ENCODE data around the gene ROBO1. TPM values are rescaled to one million over a fixed set of nuclear protein-coding genes. Genes with fewer than 3 reads are reported as not detected.

ROBO1 gene
- total RNA-seq, 1 donor from 2014 or later: 73.8 TPM

- peaks cover 40% of the 10 kb centered on the region for H3K4me1 Mint-ChIP-seq (ENCODE audit: unreplicated experiment)
- no peak for TF ChIP-seq CTCF (IDR thresholded peaks at IDR 0.05)
- no peak overlapping the region for H3K27ac Mint-ChIP-seq (ENCODE audit: unreplicated experiment)
- H3K4me3 Mint-ChIP-seq (ENCODE audit: unreplicated experiment): no peak overlapping the region
- peaks cover 6% of the 10 kb centered on the region for H3K36me3 Mint-ChIP-seq (ENCODE audit: unreplicated experiment)
- peaks cover 7% of the 10 kb centered on the region for H3K9me3 Mint-ChIP-seq (ENCODE audit: unreplicated experiment)
- no peak for DNase-seq (ENCODE audit: extremely low spot score, unreplicated experiment)
- H3K27me3 Mint-ChIP-seq (ENCODE audit: unreplicated experiment): no peaks in the 10 kb centered on the region
Observed at GRCh38 chr3:78738833-78739232, 1029.0 kb downstream of the ROBO1 start.

GRCh38 chr3:78737988-78738387, 1029.8 kb downstream of the ROBO1 start:
- no peaks in the 10 kb centered on the region for H3K27me3 Mint-ChIP-seq (ENCODE audit: unreplicated experiment)
- peaks cover 43% of the 10 kb centered on the region for H3K4me1 Mint-ChIP-seq (ENCODE audit: unreplicated experiment)
- DNase-seq (ENCODE audit: extremely low spot score, unreplicated experiment): no peak
- peaks cover 7% of the 10 kb centered on the region for H3K9me3 Mint-ChIP-seq (ENCODE audit: unreplicated experiment)
- no peak overlapping the region for H3K4me3 Mint-ChIP-seq (ENCODE audit: unreplicated experiment)
- peak overlapping the region; percentile 66 for H3K27ac Mint-ChIP-seq (ENCODE audit: unreplicated experiment)
- TF ChIP-seq CTCF (IDR thresholded peaks at IDR 0.05): no peak
- peaks cover 2% of the 10 kb centered on the region for H3K36me3 Mint-ChIP-seq (ENCODE audit: unreplicated experiment)

GRCh38 chr3:78736863-78737262, 1030.9 kb downstream of the ROBO1 start:
- no peak for TF ChIP-seq CTCF (IDR thresholded peaks at IDR 0.05)
- Mint-ChIP-seq H3K9me3 (ENCODE audit: unreplicated experiment) (peaks cover 5% of the 10 kb centered on the region), H3K4me3 (ENCODE audit: unreplicated experiment) (no peak overlapping the region), H3K27ac (ENCODE audit: unreplicated experiment) (peak overlapping the region; percentile 0), H3K36me3 (ENCODE audit: unreplicated experiment) (peaks cover 2% of the 10 kb centered on the region), H3K27me3 (ENCODE audit: unreplicated experiment) (no peaks in the 10 kb centered on the region), H3K4me1 (ENCODE audit: unreplicated experiment) (peaks cover 47% of the 10 kb centered on the region)
- no peak for DNase-seq (ENCODE audit: extremely low spot score, unreplicated experiment)

DNA sequence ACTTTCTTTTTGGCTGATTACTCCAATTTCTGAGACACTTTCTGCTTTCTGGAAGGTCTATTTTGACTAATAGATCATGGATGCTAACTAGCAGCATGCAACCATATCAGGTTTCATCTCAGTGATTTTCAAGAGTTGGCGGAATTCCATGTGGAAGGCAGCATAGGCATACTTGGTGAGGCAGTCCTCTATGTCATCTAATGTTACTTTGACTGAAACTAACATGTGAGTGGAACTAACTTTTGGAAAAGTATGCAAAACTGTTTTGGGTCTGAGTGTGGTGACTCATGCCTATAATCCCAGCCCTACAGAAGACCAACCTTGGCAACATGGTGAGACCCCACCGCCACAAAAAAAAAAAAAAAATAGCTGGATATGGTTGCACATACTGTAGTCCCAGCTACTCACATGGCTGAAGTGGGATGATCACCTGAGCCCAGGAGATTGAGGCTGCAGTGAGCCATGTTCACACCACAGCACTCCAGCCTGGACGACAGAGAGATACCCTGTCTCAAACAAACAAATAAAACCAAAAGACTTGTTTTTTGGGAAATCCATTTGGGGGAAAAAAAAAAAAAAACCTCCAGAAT, 1033.7 kb downstream of the ROBO1 start:
- TF ChIP-seq CTCF (IDR thresholded peaks at IDR 0.05): no peak
- Mint-ChIP-seq H3K4me1 (ENCODE audit: unreplicated experiment) (peaks cover 46% of the 10 kb centered on the region), H3K9me3 (ENCODE audit: unreplicated experiment) (no peaks in the 10 kb centered on the region), H3K36me3 (ENCODE audit: unreplicated experiment) (no peaks in the 10 kb centered on the region), H3K27me3 (ENCODE audit: unreplicated experiment) (no peaks in the 10 kb centered on the region), H3K4me3 (ENCODE audit: unreplicated experiment) (no peak overlapping the region), H3K27ac (ENCODE audit: unreplicated experiment) (no peak overlapping the region)
- no peak for DNase-seq (ENCODE audit: extremely low spot score, unreplicated experiment)

GRCh38 chr3:78732893-78733292, 1034.9 kb downstream of the ROBO1 start:
- H3K27ac Mint-ChIP-seq (ENCODE audit: unreplicated experiment): no peak overlapping the region
- no peaks in the 10 kb centered on the region for H3K9me3 Mint-ChIP-seq (ENCODE audit: unreplicated experiment)
- no peak for TF ChIP-seq CTCF (IDR thresholded peaks at IDR 0.05)
- no peaks in the 10 kb centered on the region for H3K27me3 Mint-ChIP-seq (ENCODE audit: unreplicated experiment)
- no peak overlapping the region for H3K4me3 Mint-ChIP-seq (ENCODE audit: unreplicated experiment)
- H3K36me3 Mint-ChIP-seq (ENCODE audit: unreplicated experiment): no peaks in the 10 kb centered on the region
- no peak for DNase-seq (ENCODE audit: extremely low spot score, unreplicated experiment)
- H3K4me1 Mint-ChIP-seq (ENCODE audit: unreplicated experiment): peaks cover 46% of the 10 kb centered on the region

Data from osteocyte (in vitro differentiated cells).